H1 (cell line): Measurements from ENCODE around the gene FAT3.

Experiments used
- EZH2 ChIP-seq: fragments of 200-600 bp; sonication (generic); IDR thresholded peaks from 2 replicates; pipeline ENCODE4 v1.7.1; 2012; ENCODE audit warnings: low read depth, mild to moderate bottlenecking, moderate library complexity, low read length, inconsistent platforms; ENCODE audit not compliant: severe bottlenecking
- POLR2AphosphoS5 ChIP-seq: IDR thresholded peaks from 2 replicates; pipeline ENCODE4 v1.6.1; 2011; ENCODE audit warnings: low read depth, low read length

DNA sequence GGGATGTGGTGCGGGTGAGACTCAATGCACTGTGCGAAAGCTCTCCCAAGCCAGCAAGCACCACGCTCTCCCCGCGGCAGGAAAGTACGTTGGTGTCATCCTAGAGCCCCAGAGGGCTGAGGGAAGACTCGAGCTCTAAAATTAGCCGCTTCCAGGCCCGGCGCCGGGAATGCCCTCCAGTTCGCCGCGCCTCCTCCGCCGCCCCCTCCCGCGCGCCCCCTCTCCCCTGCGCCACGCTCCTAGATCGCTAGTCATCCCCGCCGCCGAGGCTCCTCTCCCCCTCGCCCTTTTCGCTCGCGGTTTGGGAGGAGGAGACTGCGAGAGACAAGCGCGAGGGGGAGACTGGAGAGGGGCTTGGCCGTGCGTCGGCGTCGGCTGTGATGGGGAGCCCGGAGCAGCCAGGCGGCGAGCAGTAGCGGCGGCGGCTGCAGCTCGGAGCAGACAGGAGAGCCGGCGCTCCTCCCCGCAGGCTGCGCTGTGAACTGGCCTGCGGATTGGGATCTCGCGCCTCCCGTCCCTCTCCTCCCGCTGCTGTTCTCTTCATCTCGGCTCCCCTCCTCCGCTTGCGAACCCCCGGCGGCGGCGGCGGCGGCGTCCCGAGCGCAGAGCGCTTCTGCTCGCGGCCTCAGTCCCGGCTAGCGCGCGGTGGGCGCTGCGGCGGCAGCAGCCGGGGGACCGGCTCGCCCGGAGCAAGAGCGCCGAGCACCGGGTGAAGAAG, at the start of gene FAT3:
- no peak; the same call in 1 of the 2 replicates for TF ChIP-seq POLR2AphosphoS5
- peak; percentile 14 for TF ChIP-seq EZH2
